HG03025 (cell line): ENCODE measurements around the gene C1QL3.

Experiments used
- ATAC-seq: cut with Tn5 transposase; IDR thresholded peaks from one replicate; pipeline ENCODE4 v1.9.1; 2021; ENCODE audit warnings: mild to moderate bottlenecking, moderate library complexity; ENCODE audit not compliant: unreplicated experiment, low FRiP score

C1QL3 gene

DNA sequence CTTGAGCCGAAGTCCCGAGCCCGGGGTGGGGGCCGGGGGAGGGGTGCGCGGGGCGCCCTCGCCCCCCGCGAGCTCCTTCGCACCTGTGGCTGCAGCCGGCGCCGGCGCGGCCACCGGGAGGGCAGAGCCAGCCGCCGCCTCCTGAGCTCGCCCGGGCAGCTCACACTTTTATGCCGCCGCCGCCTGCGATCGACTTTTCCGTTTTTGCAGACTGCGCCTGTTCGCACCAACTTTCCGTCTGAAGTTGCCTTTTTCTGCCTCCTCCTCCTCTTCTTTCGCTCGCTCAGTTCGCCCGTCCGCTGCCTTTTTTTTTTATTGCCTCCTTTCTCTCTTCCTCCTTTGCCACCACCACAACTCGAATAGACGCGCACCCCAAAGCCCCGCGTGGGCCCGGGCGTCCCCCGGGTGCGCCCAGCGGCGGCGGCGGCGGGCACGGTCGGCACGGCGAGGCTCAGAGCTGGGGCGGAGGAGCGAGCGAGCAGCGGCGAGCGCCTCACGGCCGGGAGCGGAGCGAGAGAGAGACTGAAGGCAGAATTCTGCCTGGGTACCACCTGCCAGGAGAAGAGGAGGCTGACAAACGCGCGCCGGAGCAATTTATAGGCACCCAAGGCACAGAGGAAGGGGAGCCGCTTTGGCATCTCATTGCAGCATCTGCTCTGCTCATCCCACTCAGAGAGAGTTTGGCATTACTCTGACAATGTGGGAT is at the start of gene C1QL3:
Gene C1QL3, minus strand, starts transcription at position 569 of the 706 bp plus-strand sequence. CDS start 814 bp downstream, outside the sequence.
- ATAC-seq, result peak; percentile 29

DNA sequence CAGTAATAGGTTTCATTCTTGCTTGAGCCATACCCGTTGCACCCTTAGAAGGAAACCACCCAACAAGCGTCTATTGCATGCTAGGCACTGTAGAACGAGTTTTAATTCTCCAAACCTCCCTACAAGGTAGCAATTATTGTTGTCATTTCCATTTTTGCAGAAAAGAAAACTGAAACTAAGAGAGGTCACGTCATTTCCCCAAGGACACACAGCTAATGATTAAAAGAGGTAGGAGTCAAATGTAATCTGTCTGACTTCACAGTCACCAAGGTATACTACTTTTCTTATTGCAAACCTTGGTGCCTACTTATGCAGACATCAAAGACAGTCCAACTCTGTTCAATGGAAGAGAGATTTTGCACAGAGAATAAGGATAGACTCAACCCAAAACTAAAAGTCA is 49.1 kb upstream of the C1QL3 start:
- ATAC-seq, result peak; percentile 82

DNA sequence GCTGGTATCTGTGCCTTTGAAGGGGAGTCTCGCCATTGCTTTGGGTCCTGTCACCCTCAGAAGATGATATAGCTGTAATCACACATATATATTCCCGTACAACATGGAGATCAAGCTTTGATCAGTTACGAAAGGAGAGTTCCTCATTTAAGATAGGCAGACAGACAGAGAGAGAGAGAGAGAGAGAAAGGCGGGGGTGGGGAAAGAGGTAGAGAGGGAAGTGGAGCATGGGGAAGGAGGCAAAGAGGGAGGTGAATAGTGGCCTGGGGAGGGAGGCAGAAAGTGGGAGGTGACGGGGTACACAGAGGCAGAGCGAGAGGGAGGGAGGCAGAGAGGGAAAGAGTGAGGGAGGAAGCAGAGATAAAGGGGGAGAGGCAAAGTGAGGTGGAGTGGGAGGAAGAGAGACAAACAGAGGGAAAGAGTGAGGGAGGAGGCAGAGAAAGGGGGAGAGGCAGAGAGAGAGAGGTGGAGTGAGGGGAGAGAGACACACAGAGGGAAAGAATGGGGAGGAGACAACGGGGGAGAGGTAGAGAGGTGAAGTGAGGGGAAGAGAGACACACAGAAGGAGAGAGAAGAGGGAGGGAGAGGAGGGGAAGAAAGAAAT is 44.6 kb upstream of the C1QL3 start:
- ATAC-seq, result no peak

DNA sequence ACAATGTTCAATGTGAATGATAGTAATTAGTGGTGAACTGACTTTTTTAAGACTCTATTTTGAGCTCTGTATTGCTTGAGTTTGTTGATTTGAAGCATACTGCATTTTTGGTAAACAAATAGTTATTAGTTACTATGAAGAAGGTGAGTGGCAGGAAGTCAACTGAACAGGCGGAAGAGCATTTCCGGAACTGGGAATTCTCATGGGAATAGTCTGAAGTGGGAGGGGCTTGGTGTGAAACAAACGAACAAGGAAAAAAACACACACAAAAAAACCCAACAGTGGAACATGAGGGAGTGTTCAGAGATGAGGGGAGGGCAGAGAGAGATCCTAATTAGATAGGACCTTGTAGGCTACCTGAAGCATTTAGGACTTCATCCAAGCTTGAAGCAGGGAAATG is 43.9 kb upstream of the C1QL3 start:
- no peak for ATAC-seq

DNA sequence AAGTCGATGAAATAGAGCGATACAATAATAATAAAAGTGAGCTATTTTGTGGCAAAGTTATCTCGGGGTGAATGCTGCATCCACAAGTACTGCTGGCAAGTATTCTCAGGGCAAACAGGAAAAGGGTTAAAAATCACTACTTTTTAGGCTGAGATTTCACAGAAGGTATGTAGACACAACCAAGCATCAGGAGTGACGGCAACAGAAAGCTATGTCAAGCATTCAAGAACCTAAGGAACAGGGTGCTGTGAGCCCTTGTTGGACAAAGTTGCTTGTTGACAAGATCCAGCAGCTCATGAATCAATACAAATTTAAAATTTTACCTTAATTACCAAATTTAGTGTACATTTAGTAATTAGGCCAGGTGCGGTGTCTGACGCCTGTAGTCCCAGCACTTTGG is 41.2 kb upstream of the C1QL3 start:
- ATAC-seq, result no peak

DNA sequence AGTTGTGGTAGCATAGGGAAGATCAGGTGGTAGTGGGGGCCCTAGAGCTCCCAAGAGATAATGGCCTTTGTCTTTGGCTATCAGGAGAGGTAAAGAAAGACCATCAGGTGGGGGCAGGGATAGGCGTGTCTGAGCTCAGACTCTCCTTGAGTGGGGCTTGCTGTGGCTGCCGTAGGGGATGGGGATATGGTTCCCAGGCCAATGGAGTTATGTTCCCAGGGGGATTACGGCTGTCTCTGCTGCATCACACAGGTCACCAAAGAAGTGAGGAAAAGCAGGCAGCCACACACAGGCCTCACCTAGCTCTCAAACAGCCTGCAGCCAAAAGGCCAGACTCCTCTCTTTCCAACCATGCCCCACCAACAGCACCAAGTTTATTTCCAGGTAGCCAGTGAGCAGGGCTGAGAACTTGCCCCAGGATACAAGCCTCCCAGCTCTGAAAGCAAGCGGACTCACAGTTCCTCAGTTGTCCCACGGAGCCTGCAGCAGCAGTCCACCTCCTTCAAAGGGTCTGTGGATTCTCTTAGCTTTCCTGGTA is 37.6 kb upstream of the C1QL3 start:
- no peak for ATAC-seq

DNA sequence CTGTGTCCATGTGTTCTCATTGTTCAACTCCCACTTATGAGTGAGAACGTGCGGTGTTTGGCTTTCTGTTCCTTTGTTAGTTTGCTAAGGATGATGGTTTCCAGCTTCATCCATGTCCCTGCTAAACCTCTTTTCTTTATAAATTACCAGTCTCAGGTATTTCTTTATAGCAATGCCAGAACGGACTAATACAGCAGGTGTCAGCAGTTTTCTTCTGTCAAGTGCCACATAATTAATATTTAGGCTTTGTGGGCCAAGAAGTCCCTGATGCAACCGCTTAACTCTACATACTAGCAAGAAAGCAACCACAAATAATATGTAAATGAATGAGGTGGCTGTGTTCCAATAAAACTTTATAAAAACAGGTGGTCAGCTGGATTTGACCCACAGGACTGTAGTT is 26.3 kb upstream of the C1QL3 start:
- ATAC-seq, result no peak

DNA sequence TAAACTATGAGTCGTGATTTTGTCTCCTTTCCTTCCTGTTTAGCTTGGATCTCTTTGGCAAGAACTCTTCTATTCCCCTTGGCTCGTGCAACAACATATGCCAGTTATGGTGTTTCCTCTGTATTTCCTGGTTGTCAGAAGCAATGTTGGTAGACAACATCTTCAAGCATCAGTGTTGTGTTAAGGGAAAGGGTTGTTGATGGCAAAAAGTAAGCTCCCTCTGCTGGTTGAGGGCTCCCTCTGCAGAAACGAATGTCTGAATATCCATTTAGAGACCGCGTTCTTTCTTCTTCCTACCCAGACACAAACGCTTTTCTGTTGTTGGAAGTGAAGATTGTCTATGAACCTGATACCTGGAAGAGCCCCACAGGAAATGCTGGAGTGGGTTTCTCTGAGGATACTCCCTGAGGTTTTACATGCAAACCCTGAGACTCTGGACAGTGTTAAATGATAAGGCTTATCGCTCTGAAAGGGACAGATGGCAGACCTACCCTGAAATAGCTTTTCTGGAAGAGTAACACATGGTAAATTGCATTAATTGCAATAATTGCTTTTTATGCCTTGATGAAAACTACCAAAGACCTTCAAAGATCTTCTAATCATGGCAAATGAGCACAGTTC is 23.5 kb upstream of the C1QL3 start:
- no peak for ATAC-seq

DNA sequence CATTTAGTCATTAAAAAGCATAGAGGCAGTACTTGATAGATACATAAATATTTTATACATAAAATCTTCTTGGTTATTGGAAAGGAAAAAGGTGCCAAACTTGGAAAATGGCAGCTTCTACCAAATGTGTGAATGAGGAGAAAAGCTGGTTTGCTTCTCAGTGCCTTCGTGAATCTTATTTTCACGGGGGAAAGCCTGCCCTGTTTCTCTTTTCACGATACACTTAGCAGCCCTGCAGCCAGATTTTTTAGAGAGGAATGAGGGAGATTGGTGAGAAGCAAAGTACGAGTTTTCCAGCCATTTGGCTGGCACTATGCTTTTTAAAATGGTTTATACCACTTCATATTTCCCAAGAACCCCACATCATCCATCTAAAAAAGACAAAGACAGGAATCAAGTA is 22.9 kb upstream of the C1QL3 start:
- ATAC-seq, result no peak

DNA sequence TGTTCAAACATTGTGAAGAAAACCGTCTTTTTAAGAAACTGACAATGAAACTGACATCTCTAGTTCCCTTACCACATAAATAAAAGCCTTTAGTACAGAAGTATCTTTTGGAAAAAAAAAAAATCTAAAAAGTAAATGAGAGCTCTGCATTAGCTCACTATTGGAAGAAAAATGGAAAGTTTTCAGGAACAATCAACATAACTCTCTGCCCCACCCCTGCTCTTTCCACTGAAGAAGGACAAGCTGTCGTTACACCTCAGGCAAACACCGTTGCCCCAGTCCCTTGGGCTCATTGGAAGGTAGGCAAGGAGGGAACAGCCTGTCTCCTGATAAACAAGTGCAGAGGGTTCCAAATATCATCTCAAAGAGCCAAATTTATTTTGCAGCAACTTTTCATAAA is 22.4 kb upstream of the C1QL3 start:
- no peak for ATAC-seq

DNA sequence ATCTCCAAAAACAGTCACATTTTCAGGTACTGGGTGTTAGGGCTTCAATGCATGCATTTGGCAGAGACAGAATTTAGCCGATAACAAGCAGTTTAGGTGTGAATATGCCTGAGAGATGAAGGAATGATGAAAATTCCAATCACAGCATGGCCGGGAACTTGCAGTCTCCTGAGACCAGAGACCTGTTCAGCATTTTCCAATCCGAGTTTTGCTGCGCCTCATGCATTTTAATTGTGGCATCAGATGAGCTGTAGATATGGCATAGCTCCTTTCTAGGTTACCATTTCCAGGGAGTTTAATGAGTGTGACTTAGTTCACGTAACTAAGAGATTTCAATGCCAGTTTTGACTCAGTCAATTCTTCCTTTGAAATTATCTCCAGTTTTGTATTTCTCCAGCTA is 14.5 kb upstream of the C1QL3 start:
- ATAC-seq, result no peak

DNA sequence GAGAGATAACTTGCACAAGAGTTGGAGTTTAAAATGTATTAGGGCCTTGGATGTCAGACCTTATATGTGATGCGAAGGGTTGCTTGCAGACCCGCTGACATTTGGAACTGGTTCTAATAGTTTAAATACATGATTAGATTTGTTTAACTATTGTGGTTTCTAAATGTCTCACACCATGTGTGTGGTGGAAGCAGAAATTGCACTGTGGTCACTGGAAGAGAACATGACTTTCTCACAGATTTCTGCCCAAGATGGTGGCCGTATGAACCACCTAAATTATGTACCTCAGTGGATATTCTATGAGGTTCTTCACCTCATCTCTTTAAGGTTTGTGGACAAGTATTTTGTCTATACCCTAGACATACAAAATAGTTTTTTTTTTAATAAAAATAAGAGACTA is 8.2 kb upstream of the C1QL3 start:
- no peak for ATAC-seq

DNA sequence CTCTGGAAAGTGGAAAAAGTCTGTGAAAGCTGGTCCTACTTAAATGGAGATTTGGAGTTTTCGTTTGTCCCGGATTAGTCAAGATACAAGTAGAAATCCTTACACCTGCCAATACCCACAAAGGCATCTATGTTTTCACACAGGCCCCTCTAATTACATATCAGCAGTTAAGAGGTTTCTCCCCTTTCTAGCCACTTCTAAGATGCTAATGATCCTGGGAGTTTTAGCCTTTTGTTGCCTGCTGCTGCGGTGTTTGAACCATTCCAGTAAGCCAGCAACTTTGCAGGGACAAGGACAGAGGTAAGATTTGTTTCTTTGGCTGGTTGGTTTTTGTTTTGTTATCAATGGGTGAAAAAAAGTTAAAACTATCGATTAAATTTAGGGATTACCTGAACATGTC is 5.8 kb upstream of the C1QL3 start:
- ATAC-seq, result no peak

DNA sequence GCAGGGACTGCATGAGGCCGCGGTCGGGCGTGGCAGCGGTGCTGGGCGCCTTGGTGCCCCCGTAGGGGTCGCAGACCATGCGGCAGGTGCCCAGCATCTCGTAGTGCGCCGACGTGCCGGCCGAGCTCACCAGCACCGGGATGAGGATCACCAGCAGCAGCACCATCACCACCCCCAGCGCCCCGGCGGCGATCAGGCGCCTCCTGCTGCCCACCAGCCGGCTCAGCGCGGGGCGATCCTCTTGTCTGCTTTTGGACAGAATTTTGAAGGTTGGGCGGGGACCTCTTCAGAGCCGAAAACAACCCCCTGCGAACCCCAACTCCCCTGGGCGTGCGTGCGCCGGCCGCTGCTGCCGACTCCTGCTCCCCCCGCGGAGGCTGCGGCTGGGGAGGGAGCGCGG is 779 bp downstream of the C1QL3 start:
- peak; percentile 30 for ATAC-seq

DNA sequence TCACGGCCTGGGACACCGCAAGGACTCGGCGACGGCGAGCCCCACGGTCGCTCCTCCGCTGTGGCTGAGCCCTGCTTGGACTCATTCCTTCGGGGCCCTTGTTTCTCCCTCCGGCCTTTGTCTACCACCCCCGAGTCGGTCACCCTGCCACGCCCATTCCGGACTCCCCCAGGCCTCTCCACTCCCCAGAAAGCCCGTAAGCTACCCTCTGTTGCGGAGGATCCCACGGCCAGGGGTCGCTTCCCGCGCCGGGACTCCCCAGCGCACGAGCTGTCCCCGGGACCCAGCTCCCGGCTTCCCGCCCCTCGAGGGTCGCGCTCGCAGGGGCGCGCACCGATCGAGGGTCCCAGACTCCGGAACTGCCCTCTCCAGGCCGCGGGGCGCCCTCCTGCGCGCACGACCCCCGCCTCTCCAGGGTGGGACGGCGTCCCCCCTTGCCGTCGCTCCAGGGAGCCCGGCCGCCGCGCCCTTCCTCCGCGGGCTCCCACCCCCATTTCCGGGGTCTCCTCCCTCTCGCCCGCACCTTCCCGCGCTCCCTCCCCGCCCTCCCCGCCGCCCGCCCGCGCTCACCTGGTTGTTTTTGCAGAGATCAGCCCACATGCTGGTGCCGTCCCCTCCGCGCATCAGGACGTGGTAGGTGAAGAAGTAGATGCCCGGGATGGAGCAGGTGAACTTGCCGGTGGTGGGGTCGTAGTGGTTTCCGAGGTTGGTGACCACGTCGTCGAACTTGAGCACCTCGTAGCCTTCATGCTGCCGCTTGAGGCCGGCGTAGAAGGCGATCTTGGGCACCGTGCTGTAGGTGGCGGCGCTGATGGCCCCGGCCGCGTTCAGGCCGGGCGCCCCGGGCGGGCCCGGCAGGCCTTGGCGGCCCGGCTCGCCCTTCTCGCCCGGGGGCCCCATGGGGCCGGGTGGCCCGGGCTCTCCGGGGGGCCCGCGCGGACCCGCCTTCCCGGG is 1.5 kb downstream of the C1QL3 start:
- ATAC-seq, result peak; percentile 22

DNA sequence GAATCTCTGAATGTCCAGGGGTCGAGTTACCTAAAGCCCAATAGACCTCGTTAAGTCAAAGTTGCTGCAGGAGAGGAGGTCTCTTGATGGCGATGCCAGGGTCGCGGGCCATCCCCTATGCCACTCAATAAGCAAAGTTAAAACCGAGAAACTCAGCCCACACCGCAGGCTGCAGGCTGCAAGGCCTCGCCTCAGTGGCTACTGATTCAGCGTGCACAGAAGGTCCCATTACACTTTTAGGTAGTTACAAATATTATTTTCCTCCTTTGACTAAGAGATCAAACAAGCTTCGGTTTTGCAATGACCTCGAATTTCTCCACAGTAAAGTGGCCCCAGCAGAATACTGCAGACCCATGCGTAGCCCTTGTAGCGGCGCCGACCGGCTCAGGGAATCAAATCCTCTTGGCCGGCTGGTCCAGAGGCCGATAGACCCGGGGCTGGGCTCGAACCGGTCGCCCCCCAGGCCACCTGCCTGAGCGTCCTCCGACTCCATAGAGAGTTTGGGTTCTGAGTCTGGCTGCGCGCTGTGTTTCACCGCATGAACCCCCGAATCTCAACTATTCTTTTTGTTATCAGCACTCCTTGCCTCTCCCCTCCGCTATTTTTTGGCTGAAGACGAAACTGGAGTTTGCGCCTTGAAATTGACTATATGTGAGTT is 2.3 kb downstream of the C1QL3 start:
- ATAC-seq, result peak; percentile 59

DNA sequence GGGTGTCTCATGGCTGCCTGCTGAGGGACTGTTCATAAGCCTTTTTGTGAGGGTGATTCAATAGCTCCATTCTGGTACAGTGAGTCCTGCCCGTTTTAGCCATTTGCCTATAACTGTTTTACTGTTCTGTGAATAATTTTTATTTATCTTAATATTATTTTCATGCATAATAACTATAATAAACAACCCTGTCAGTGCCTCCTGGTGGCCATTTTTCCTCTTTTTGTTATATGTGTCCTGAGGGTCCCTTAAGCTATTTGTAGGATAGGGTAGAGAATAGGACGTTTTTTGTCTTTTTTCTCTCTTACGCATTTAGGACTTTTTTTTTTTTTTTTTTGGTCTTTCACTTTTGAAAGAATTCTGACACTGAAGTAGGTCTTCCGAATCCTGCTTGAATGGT is 2.9 kb downstream of the C1QL3 start:
- ATAC-seq, result no peak

DNA sequence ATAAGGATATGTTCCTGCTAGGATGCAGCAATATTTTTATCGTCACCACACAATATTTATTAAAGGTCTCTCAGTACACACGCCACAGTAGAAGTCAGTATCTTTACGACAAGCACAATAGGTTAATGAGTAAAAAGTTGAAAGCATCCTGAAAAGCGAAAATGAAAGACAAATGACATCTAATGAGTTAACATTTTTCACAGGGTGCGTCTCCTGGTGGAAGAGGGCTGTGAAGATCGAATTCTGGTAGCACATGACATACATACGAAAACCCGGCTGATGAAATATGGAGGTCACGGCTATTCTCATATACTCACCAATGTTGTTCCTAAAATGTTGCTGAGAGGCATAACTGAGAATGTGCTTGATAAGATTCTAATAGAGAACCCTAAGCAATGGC is 10.8 kb downstream of the C1QL3 start:
- no peak for ATAC-seq

DNA sequence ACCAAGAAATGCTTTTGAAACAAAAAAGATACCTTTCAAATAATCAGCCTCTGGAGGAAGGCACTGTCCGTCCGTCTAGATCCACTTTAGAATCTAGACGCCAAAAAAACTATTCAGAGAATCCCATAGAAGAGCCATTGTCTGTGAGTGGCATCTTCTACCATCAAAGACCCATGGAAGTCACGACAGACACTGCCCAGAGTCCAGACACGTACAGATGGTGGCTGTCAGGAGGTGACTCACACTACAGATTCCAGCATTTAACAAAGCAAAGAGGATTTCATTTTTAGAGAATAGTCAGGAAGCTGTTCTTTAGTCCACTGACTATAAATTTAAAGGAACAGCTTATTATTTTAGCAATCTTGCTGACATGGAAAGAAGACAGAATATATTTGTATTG is 11.7 kb downstream of the C1QL3 start:
- no peak for ATAC-seq

DNA sequence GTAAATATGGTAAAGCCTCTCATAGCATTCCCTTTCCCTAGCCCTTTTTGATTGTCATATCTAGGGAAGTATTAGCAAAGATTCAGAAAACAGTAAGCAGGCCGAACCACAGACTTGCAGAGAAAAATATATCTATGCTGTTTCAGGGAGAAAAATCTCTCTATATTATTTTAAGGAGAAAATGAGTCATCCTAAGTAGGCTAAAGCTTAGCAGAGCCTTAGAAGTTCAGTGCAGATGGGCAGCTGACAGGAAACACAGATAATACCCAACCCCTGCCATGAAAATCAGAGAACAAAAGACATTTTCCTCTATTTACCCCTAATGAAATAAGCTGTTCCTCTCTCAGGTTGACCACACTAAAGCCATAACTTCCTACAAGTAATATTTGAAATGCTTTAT is 16.5 kb downstream of the C1QL3 start:
- ATAC-seq, result no peak
